ENCODE data around the gene FUT3. TPM values are rescaled to one million over a fixed set of nuclear protein-coding genes. Genes with fewer than 3 reads are reported as not detected.
"Not testable (repeated sequence)": the region's sequence is repeated elsewhere in the genome, so short reads cannot be mapped to it uniquely, and the experiment has no call there.

FUT3 gene
- total and polyA plus RNA-seq, 2 of the 8 experiments (the other 6 are each of a cell fraction or from before 2014, with no cell fraction given) = 0.15 to 0.63 TPM

DNA sequence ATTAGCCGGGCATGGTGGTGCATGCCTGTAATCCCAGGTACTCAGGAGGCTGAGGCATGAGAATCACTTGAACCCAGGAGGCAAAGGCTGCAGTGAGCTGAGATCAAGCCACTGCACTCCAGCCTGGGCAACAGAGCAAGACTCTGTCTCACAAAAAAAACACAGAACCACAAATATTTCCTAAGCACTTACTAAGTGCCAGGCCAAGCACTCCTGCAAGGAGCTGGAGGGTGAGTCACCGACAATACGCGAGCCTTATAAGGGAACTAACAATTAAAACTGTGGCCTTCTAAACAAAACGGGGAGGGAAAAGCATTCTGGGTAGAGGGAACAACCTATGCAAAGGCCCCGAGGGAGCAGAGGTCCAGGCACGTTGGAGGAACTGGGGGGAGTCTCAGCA lies 23.2 kb upstream of the FUT3 start:
- H3K56ac ChIP-seq (replicated peaks; ENCODE audit: insufficient read length, low read depth, low read length); H3K27me3 ChIP-seq (replicated peaks in 1 of 4; ENCODE audit: control insufficient read depth in 3 of 4, extremely low read depth in 1 of 4, insufficient read depth in 3 of 4, low read length in 3 of 4); H3K9ac ChIP-seq (replicated peaks in 1 of 4; ENCODE audit: extremely low read depth in 1 of 4, low read depth in 3 of 4, low read length in 3 of 4); H2BK12ac ChIP-seq (ENCODE audit: low read depth, low read length); H2AFZ ChIP-seq (ENCODE audit: low read length); DNase-seq (ENCODE audit: low read depth in 1 of 2, low spot score in 2 of 2); H3K14ac ChIP-seq (ENCODE audit: insufficient read length); H3K4me2 ChIP-seq (ENCODE audit: insufficient read depth in 1 of 2, low read depth in 2 of 2, low read length in 2 of 2); H3K23ac ChIP-seq (ENCODE audit: insufficient read length); H4K20me1 ChIP-seq (replicated peaks in 1 of 2; ENCODE audit: control insufficient read depth in 1 of 2, insufficient read depth in 2 of 2, low read length in 2 of 2); H3K4me3 ChIP-seq (ENCODE audit: extremely low read depth in 1 of 4, insufficient read depth in 2 of 4, low read depth in 3 of 4, low read length in 4 of 4); H4K8ac ChIP-seq (ENCODE audit: extremely low read depth, insufficient read depth, low read length); H4K5ac ChIP-seq (ENCODE audit: insufficient read length, low read depth, low read length); H2BK15ac ChIP-seq (ENCODE audit: low read length); H2BK5ac ChIP-seq (ENCODE audit: low read depth, low read length); FAIRE-seq; H3K23me2 ChIP-seq (ENCODE audit: low read depth, low read length); H3K18ac ChIP-seq (ENCODE audit: extremely low read depth, low read length); H2AK5ac ChIP-seq (ENCODE audit: low read depth, low read length); H3K79me2 ChIP-seq (ENCODE audit: control insufficient read depth in 1 of 2, insufficient read depth in 2 of 2, low read length in 2 of 2); H3K79me1 ChIP-seq (ENCODE audit: low read depth, low read length); POLR2A ChIA-PET (ENCODE audit: partially characterized antibody); H3K27ac ChIP-seq (ENCODE audit: low read depth, low read length); H3K4me1 ChIP-seq (replicated peaks in 1 of 4; ENCODE audit: control insufficient read depth in 3 of 4, insufficient read depth in 4 of 4, low read length in 3 of 4); H4K91ac ChIP-seq (replicated peaks; ENCODE audit: insufficient read length, low read length); H2BK20ac ChIP-seq (ENCODE audit: low read length); H3K36me3 ChIP-seq (ENCODE audit: control insufficient read depth in 2 of 4, insufficient read depth in 4 of 4, low read length in 3 of 4); H3K9me3 ChIP-seq (ENCODE audit: insufficient read depth in 2 of 2, low read depth in 1 of 2, low read length in 1 of 2); H3K4ac ChIP-seq (replicated peaks; ENCODE audit: insufficient read length, low read depth, low read length): not testable (repeated sequence)
- peak overlapping the region; percentile 14 for H2BK120ac ChIP-seq (replicated peaks; ENCODE audit: low read depth, low read length)
- CTCF ChIA-PET (ENCODE audit: partially characterized antibody) = interaction anchor here (0.5 to 0.6 kb wide), 2 partner anchors 17 to 117 kb away, joined by 3 read pairs; no protein-coding TSS in a partner anchor
- WGBS, 2 experiments (ENCODE audit: extremely low coverage in 1 of 2, insufficient coverage in 1 of 2, insufficient read length in 1 of 2, insufficient replicate concordance in 2 of 2, low coverage in 1 of 2, low lambda C conversion rate in 2 of 2, missing lambda C conversion rate in 1 of 2) = 82% methylated on average over 7 of the region's 7 CpGs; no CpG with 5 or more reads in 1 of the 2 experiments

All from H1 (cell line).